22Rv1 (cell line): ENCODE data around the gene RAD51B.
A peak's percentile ranks its signal among the peaks of the same experiment; 100 is the strongest.

Experiments used
- H3K27ac ChIP-seq: fragments of 450-650 bp; 2 replicates; pipeline ENCODE4 v1.5.1; 2017
- ZFX ChIP-seq: fragments of 450-650 bp; IDR thresholded peaks from 2 replicates; pipeline ENCODE4 v1.6.1; 2017; ENCODE audit warnings: antibody characterized with exemption, borderline replicate concordance
- TF ChIP-seq, protein P1 (sequence below): fragments of 450-650 bp; IDR thresholded peaks from 2 replicates; pipeline ENCODE4 v1.5.1; 2017; ENCODE audit warnings: mild to moderate bottlenecking

The RAD51B gene

DNA sequence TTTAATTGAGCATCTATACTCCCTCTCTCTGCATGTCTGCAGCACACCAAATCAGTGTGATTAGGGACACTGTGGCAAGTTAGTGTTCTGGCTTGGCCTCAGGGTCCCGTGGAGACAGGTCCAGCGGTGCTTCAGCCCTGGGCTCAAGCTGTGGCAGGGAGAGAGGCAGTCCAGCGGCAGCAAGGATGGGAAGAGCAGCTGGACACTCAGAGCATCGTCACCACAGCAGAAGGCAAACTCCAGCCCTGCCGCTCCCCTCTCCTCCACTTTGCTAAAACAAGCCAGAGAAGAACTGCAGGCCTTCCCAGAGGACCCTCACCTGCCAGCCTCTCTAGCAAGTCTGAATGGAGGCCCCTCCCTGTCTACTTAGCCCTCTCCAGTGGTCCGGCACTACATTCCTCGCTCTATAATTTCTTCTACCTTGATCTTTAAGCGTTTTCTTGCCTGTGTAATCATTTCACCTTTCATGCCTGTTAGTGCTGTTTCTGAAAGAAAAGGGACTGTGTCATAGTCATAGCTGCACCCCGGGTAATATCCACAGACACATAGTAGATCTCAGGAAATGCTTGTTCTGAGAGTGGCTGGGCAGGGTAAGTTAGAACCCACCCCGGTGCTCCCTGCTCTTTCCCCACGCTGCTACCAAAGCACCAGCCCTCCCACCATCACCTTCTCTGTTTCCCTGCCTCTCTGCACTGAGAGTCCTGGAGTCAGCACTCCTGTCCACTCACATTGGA lies 951.1 kb downstream of the RAD51B start:
- no peak overlapping the region for H3K27ac ChIP-seq
- TF ChIP-seq, protein P1, sequence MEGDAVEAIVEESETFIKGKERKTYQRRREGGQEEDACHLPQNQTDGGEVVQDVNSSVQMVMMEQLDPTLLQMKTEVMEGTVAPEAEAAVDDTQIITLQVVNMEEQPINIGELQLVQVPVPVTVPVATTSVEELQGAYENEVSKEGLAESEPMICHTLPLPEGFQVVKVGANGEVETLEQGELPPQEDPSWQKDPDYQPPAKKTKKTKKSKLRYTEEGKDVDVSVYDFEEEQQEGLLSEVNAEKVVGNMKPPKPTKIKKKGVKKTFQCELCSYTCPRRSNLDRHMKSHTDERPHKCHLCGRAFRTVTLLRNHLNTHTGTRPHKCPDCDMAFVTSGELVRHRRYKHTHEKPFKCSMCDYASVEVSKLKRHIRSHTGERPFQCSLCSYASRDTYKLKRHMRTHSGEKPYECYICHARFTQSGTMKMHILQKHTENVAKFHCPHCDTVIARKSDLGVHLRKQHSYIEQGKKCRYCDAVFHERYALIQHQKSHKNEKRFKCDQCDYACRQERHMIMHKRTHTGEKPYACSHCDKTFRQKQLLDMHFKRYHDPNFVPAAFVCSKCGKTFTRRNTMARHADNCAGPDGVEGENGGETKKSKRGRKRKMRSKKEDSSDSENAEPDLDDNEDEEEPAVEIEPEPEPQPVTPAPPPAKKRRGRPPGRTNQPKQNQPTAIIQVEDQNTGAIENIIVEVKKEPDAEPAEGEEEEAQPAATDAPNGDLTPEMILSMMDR = no peak
- no peak for TF ChIP-seq ZFX

DNA sequence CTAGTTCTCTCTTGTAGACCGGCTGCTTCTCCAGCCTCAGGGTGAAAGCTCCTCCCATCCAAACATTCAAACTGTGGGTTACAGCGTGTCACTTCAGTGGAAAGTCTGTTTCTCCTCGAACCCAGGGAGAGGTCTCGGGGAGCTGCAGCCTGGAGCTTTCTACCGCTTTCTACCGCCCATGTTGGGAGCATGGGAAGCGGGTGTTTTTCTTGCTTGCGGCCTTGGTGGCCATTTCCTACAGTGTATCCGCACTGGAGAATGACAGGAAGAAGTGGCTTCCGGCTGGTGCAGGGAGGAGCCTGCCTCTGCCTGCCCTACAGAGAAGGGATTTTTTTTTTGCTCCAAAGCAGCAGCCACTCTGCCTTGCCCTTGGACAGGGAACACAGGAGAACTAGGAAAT lies 952.1 kb downstream of the RAD51B start:
- no peak overlapping the region for H3K27ac ChIP-seq

DNA sequence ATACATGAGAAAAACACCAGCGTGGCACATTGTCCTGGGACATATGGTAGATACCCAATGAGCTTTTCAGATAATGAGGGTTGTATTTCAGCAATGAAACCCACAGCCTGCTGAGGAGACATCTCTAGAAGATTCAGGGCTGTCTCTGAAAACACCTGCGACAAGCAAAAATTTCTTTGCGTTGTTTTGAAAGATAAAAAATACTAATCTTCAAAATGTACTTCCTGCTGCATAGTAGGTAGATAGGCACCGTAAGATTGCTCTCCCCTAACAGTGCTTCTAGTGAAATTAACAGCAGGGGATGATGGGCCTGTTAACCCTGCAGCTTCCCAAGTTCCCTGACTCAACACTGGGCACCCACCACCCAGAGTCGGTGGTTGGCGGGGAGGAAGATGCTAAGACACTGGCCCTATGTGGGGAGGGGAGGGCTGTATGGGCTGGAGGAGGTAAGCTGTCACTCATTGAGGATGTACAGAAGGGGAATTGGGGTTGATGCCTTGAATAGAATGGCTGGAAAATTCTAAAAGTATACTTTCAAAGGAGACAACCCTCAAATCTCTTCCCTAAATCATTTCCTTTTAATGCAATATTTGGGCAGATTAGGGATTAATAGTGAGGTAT lies 953.3 kb downstream of the RAD51B start:
- no peak overlapping the region for H3K27ac ChIP-seq
- no peak for TF ChIP-seq ZFX
- TF ChIP-seq, protein P1 = no peak

More for the DNA sequence above, 952.1 kb downstream of the RAD51B start:
- TF ChIP-seq ZFX = no peak
- TF ChIP-seq, protein P1 = no peak

DNA sequence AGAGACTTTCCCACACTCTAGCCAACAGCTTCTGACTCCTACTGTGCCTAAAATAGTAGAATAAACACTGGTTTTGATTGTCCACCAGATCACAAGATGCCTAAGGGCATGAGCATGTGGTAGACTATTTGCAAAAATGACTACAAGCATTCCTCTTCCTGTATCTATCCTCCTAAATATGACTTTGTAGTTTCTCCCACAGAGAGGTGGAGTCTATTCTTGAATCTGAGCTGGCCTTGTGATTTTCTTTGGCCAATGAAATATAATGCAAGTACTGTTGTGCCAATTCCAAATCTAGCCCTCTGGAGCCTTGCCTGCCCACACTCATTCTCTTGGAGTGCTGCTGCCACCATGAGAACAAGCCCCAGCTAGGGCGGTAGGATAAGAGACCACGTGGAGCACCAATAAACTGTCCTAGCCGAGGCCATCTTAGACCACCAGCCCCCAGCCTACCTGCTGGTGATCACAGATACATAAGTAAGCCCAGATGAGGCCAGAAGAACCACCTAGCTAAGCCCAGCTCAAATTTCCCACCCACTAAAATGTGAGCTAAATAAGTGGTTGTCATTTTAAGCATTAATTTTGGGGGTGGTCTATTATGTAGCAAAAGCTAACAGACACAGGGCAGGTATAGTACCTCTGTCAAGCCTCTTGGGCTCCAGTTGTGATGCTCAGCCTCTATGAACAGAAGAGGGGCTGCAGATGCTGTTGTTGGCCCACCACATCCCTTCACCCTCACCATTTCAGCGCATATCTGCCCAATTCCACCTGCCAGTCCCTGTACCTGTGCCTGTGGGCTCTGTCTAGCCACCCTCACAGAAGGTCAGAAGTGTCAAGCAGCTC lies 955.4 kb downstream of the RAD51B start:
- peak overlapping the region; percentile 86 for H3K27ac ChIP-seq
- TF ChIP-seq, protein P1 = peak; percentile 20
- TF ChIP-seq ZFX = no peak

DNA sequence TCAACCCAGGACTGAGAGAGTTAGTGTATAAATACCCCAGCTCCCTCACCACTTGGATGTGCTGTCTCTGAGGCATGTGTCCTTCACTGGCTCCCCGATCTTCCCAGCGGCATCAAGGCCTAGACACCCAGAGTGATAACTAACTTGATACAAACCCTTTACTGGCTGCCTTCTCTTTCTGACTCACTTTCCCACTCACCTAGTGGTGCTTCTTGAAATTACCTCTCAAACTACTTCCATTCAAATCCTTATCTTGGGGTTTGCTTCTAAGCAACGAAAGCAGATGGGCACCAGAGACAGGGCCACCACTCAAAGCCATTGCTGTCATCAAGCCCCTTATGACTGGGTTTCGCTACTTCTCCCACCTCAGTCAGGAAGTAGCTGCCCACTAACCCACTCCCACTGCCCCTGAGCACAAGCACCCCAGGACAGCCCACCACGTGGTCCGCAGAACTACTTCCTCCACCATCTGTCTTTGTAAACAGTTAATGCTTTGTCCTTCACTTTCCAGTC lies 956.1 kb downstream of the RAD51B start:
- no peak for TF ChIP-seq ZFX
- TF ChIP-seq, protein P1 = no peak
- H3K27ac ChIP-seq = peak overlapping the region; percentile 86

DNA sequence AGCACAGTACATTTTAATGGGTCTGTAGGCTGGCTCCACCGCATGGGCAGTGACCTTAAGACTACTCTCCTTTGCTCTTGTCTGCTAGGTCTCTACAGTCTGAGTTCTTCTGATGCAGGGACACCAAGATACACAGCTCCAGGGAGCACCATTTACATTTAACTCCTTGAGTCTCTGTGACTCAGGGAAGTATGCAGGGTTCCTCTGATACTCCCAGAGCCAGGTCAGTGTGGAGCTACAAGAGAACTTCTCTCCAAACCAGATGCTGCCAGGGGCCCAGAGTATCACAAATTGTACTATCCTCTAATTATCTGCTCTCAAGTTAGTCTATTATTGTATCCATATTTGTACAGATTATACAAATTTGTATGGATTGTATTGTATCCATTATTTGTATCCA lies 958.1 kb downstream of the RAD51B start:
- H3K27ac ChIP-seq = no peak overlapping the region
- TF ChIP-seq, protein P1 = no peak
- no peak for TF ChIP-seq ZFX
